Measurements from ENCODE around the gene PLEKHH3.
"Not testable (repeated sequence)": the region's sequence is repeated elsewhere in the genome, so short reads cannot be mapped to it uniquely, and the experiment has no call there.

Gene PLEKHH3

DNA sequence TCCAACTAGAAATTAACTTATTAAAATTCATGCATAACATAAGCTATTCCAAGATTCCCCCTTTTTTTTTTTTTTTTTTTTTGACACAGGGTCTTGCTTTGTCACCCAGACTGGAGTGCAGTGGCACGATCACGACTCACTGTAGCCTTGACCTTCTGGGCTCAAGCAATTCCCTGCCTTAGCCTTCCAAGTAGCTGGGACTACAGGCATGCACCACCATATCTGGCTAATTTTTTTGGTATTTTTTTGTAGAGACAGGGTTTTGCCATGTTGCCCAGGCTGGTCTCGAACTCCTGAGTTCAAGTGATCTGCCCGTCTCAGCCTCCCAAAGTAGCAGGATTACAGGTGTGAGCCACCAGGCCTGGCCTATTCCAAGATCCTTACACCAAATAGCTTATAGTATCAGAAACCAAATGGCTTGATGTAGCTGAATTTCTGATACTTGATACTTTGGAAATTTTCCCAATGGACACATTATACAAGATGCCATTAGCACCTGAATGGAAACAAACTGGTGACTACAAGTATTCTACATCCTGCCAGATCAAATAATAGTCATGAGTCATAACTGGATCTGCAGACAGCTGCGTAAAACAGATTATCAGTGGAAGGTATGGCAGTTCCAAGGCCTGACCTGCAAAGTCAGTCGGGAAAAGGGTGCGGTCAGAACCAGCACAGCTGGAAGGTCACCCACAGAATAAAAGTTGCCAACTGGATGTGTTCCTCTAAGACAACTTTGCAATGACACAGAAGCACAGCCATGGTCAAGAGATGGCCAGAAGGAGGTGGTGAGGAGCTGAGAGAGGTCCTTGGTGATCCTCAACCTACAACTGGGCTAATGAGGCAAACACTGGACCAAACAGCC lies 52.8 kb downstream of the PLEKHH3 start:
- Histone ChIP-seq H3K4me2 (ENCODE audit: low read length) (no peak overlapping the region), H2AFZ (no peak overlapping the region), H3K27ac (no peak overlapping the region), H3K36me3 (ENCODE audit: control insufficient read depth, insufficient read depth, low read length) (no peaks in the 10 kb centered on the region), H3K9me3 (ENCODE audit: control insufficient read depth, low read length) (no peaks in the 10 kb centered on the region), H3K79me2 (no peaks in the 10 kb centered on the region), H3K4me3 (ENCODE audit: low read depth, low read length) (no peak overlapping the region), H3K4me1 (peaks cover 5% of the 10 kb centered on the region), H3K27me3 (ENCODE audit: control insufficient read depth, insufficient read depth, low read length) (no peaks in the 10 kb centered on the region), H3K9ac (no peak overlapping the region)
- TF ChIP-seq, protein P1, sequence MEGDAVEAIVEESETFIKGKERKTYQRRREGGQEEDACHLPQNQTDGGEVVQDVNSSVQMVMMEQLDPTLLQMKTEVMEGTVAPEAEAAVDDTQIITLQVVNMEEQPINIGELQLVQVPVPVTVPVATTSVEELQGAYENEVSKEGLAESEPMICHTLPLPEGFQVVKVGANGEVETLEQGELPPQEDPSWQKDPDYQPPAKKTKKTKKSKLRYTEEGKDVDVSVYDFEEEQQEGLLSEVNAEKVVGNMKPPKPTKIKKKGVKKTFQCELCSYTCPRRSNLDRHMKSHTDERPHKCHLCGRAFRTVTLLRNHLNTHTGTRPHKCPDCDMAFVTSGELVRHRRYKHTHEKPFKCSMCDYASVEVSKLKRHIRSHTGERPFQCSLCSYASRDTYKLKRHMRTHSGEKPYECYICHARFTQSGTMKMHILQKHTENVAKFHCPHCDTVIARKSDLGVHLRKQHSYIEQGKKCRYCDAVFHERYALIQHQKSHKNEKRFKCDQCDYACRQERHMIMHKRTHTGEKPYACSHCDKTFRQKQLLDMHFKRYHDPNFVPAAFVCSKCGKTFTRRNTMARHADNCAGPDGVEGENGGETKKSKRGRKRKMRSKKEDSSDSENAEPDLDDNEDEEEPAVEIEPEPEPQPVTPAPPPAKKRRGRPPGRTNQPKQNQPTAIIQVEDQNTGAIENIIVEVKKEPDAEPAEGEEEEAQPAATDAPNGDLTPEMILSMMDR (IDR thresholded peaks at IDR 0.05): no peak

DNA sequence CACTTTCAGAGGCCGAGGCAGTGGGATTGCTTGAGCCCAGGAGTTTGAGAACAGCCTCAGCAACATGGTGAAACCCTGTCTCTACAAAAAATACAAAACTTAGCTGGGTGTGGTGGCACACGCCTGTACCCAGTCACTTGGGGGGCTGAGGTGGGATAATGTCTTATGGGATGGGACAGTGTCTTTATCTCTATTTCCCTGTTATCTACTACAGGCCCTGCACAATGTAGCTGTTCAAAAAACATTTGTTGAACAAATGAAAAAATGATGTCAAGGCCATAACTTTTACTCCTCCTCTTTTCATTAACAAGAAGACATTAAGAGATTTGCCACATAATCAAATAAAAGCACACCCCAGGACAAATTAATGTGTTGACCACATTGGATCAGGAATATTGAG lies 53.5 kb downstream of the PLEKHH3 start:
- no peak overlapping the region for H3K27ac ChIP-seq
- TF ChIP-seq, protein P1 (IDR thresholded peaks at IDR 0.05): no peak

GRCh38 chr17:42621987-42622386 lies 54.8 kb downstream of the PLEKHH3 start:
- not testable (repeated sequence) for H3K27me3 ChIP-seq (ENCODE audit: control insufficient read depth, insufficient read depth, low read length); H3K4me1 ChIP-seq; H3K79me2 ChIP-seq; H3K4me3 ChIP-seq (ENCODE audit: low read depth, low read length); H3K36me3 ChIP-seq (ENCODE audit: control insufficient read depth, insufficient read depth, low read length); H3K4me2 ChIP-seq (ENCODE audit: low read length); H3K27ac ChIP-seq; H2AFZ ChIP-seq; H3K9me3 ChIP-seq (ENCODE audit: control insufficient read depth, low read length); H3K9ac ChIP-seq

More for the DNA sequence above, 53.5 kb downstream of the PLEKHH3 start:
- Histone ChIP-seq H3K9me3 (ENCODE audit: control insufficient read depth, low read length) (no peaks in the 10 kb centered on the region), H3K27me3 (ENCODE audit: control insufficient read depth, insufficient read depth, low read length) (no peaks in the 10 kb centered on the region), H3K79me2 (no peaks in the 10 kb centered on the region), H3K4me2 (ENCODE audit: low read length) (no peak overlapping the region), H3K9ac (no peak overlapping the region), H3K36me3 (ENCODE audit: control insufficient read depth, insufficient read depth, low read length) (no peaks in the 10 kb centered on the region), H2AFZ (no peak overlapping the region), H3K4me1 (peaks cover 4% of the 10 kb centered on the region), H3K4me3 (ENCODE audit: low read depth, low read length) (no peak overlapping the region)

DNA sequence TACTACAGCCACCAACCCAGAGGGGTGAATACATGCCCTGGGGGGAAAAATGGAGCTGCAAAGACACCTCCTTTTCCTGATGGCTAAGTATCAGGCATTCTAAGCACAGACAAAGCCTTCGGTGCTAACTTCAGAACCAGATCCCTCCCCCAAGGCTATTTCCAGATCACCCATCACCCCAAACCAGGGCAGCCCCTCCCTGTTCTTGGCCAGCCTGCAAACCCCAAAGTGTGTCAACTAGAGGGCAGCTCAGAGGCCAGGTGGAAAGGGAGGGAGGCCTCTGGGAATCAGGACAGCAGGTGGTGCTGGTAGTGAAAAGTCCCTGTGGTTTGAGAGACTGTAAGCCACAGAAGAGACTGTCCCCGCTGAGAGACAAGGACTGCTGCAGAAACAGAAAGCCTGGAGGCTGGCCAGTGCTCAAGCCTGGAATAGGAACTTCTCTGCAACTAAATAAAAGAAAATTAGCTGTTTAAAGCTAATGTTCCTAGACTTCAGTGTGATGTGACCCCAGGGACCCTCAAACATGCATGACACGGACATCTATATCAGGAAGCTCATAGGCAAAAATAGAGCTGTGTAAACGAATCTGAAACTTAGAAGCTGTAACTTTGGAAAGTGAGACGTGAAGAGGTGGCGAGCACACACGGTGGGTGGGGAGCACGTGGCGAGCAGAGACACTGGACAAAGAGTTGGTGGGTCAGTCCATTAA lies 58.2 kb downstream of the PLEKHH3 start:
- Histone ChIP-seq H3K79me2 (no peaks in the 10 kb centered on the region), H3K27me3 (ENCODE audit: control insufficient read depth, insufficient read depth, low read length) (no peaks in the 10 kb centered on the region), H3K36me3 (ENCODE audit: control insufficient read depth, insufficient read depth, low read length) (no peaks in the 10 kb centered on the region), H3K4me3 (ENCODE audit: low read depth, low read length) (no peak overlapping the region), H3K4me2 (ENCODE audit: low read length) (no peak overlapping the region), H3K9ac (no peak overlapping the region), H3K27ac (no peak overlapping the region), H2AFZ (peak overlapping the region; percentile 35), H3K9me3 (ENCODE audit: control insufficient read depth, low read length) (no peaks in the 10 kb centered on the region), H3K4me1 (no peaks in the 10 kb centered on the region)
- TF ChIP-seq, protein P1 (IDR thresholded peaks at IDR 0.05): peak; percentile 51

GRCh38 chr17:42617956-42618431 lies 58.8 kb downstream of the PLEKHH3 start:
- Histone ChIP-seq H3K36me3 (ENCODE audit: control insufficient read depth, insufficient read depth, low read length) (no peaks in the 10 kb centered on the region), H3K9me3 (ENCODE audit: control insufficient read depth, low read length) (no peaks in the 10 kb centered on the region), H3K9ac (no peak overlapping the region), H3K4me2 (ENCODE audit: low read length) (no peak overlapping the region), H3K27me3 (ENCODE audit: control insufficient read depth, insufficient read depth, low read length) (no peaks in the 10 kb centered on the region), H3K4me3 (ENCODE audit: low read depth, low read length) (no peak overlapping the region), H3K27ac (no peak overlapping the region), H2AFZ (no peak overlapping the region), H3K79me2 (no peaks in the 10 kb centered on the region), H3K4me1 (no peaks in the 10 kb centered on the region)
- TF ChIP-seq, protein P1 (IDR thresholded peaks at IDR 0.05): no peak

Measured in parathyroid adenoma (tissue), 2 donors.